ENCODE data around the gene RC3H2. TPM values are rescaled to one million over a fixed set of nuclear protein-coding genes. Genes with fewer than 3 reads are reported as not detected.
A peak's percentile ranks its signal among the peaks of the same experiment; 100 is the strongest.

Gene RC3H2
- total and polyA plus RNA-seq, 2 of the 13 experiments (the other 11 are each of a cell fraction or from before 2014, with no cell fraction given): 21.0 to 36.4 TPM

DNA sequence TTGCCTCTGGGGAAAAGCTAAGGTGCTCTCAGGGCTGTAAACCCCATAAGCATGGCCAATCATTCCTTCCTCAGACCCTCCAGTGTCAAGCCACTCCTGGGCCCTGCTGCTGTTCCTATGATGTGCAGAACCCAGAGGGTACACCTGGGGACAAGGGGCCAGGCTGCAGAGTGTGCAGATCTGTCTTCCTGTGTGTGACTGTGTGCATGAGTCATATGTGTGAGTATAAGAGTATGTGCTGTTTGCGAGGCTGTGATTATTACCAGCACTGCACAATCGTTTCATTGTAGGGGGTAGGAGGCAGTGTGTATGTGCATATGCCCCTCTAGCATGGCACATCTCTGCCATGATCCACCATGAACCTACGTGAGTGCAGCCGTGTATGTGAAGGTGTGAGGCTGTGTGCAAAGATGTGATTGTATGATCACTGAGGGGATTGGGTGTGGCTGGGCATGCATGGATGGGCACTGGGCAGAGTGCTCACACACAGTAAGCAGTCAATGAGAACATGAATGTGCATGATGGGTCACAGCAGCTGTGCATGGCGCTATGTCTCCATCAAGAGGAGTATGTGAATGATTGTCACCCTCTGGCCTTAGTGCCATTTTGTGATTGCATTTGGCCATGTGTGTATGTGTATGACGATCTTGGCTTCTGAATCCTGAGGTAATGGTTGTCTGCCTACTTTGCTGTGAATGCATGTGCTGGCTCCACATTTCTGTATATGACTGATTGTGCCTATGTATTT, 107.7 kb downstream of the RC3H2 start:
- FAIRE-seq (no peak), DNase-seq (ENCODE audit: low spot score) (no peak), ATAC-seq (no peak)
- no TSS peak for BruUV-seq (replicated peaks)
- POLR2A ChIA-PET: no interaction called here
- intact Hi-C loops (cut with micrococcal nuclease; ENCODE audit: unreplicated experiment) (no loop called here), in situ Hi-C loops (cut with HindIII; ENCODE audit: extremely low pct_ligation_motif_present, low pct_unique_long_range_greater_than_20kb) (no loop called here)
- H4K20me1 ChIP-seq (ENCODE audit: insufficient read depth, low read length): no peaks in the 10 kb centered on the region
- H3K27ac ChIP-seq (ENCODE audit: extremely low read length, insufficient read depth, low read length): no peak overlapping the region
- H3K79me2 ChIP-seq (ENCODE audit: insufficient read depth, low read length): no peaks in the 10 kb centered on the region
- no peak overlapping the region for H3K9ac ChIP-seq (ENCODE audit: insufficient read depth, low read depth, low read length)
- no peak overlapping the region for H3K4me2 ChIP-seq (ENCODE audit: low read depth, low read length)
- TF ChIP-seq MXD4 (CRISPR knock-in tag; IDR thresholded peaks at IDR 0.05) (no peak), IRX3 (CRISPR knock-in tag; IDR thresholded peaks at IDR 0.05; ENCODE audit: borderline replicate concordance, low read depth) (no peak), CHCHD3 (CRISPR knock-in tag; IDR thresholded peaks at IDR 0.05) (no peak), ZNF660 (CRISPR knock-in tag; IDR thresholded peaks at IDR 0.05; ENCODE audit: borderline replicate concordance, low read depth) (no peak)
- TF ChIP-seq, protein P1, sequence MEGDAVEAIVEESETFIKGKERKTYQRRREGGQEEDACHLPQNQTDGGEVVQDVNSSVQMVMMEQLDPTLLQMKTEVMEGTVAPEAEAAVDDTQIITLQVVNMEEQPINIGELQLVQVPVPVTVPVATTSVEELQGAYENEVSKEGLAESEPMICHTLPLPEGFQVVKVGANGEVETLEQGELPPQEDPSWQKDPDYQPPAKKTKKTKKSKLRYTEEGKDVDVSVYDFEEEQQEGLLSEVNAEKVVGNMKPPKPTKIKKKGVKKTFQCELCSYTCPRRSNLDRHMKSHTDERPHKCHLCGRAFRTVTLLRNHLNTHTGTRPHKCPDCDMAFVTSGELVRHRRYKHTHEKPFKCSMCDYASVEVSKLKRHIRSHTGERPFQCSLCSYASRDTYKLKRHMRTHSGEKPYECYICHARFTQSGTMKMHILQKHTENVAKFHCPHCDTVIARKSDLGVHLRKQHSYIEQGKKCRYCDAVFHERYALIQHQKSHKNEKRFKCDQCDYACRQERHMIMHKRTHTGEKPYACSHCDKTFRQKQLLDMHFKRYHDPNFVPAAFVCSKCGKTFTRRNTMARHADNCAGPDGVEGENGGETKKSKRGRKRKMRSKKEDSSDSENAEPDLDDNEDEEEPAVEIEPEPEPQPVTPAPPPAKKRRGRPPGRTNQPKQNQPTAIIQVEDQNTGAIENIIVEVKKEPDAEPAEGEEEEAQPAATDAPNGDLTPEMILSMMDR (CRISPR knock-in tag; IDR thresholded peaks at IDR 0.05): peak; percentile 16; the same call in 1 of the 2 replicates
- no peaks in the 10 kb centered on the region for H3K27me3 ChIP-seq (ENCODE audit: control insufficient read depth in 1 of 2, insufficient read depth in 2 of 2, low read length in 2 of 2)
- WGBS (ENCODE audit: low lambda C conversion rate): 14% methylated on average over 5 of the region's 6 CpGs
- no peaks in the 10 kb centered on the region for H3K9me3 ChIP-seq (ENCODE audit: low read length)
- no peaks in the 10 kb centered on the region for H3K36me3 ChIP-seq (replicated peaks in 1 of 2; ENCODE audit: control insufficient read depth in 1 of 2, insufficient read depth in 2 of 2, low read length in 2 of 2)
- no peak overlapping the region for H3K4me3 ChIP-seq (replicated peaks in 1 of 3; ENCODE audit: insufficient read depth in 1 of 3, low read depth in 2 of 3, low read length in 3 of 3)
- H2AFZ ChIP-seq (ENCODE audit: low read length): no peak overlapping the region
- CTCF ChIA-PET (ENCODE audit: low intra/inter-chr PET ratio, low total read pairs): no interaction called here
- H3K4me1 ChIP-seq (ENCODE audit: insufficient read depth, low read length): no peaks in the 10 kb centered on the region

Small RNA genes within 50 kb of the gene (small RNA-seq; reads per million reads assigned to genes)
- gene RNY1P15 (ENCODE audit: insufficient read depth in 2 of 3, insufficient read length in 3 of 3, low read depth in 2 of 3, low replicate concordance in 1 of 3) (0 reads per million in 3 experiments), gene SNORD90 (ENCODE audit: insufficient read depth in 2 of 3, insufficient read length in 3 of 3, low read depth in 2 of 3, low replicate concordance in 1 of 3) (113 to 755 (median 122) reads per million in 3 experiments)

Other genes starting within 250 kb of the RC3H2 start
- gene OR1B1, start 247.7 kb downstream of the RC3H2 start, total RNA-seq (2016; rRNA removed; fragmentation: Illumina TruSeq; extraction: Trizol): not detected in 2 replicates
- gene OR1B1, start 247.7 kb downstream of the RC3H2 start, polyA plus RNA-seq (2011; rRNA removed): not detected in 2 replicates
- gene OR1L1, start 243.6 kb downstream of the RC3H2 start, total RNA-seq (2016; rRNA removed; fragmentation: Illumina TruSeq; extraction: Trizol): not detected in 2 replicates
- gene OR1L1, start 243.6 kb downstream of the RC3H2 start, polyA plus RNA-seq (2011; rRNA removed): not detected in 2 replicates
- gene OR1L3, start 230.2 kb downstream of the RC3H2 start, total RNA-seq (2016; rRNA removed; fragmentation: Illumina TruSeq; extraction: Trizol): not detected in 2 replicates
- not detected in 2 replicates for gene OR1L3, start 230.2 kb downstream of the RC3H2 start, polyA plus RNA-seq (2011; rRNA removed)
- gene OR1L4, start 181.4 kb downstream of the RC3H2 start, total RNA-seq (2016; rRNA removed; fragmentation: Illumina TruSeq; extraction: Trizol): not detected in 2 replicates
- not detected in 2 replicates for gene OR1L4, start 181.4 kb downstream of the RC3H2 start, polyA plus RNA-seq (2011; rRNA removed)
- gene OR1L6, start 163.1 kb downstream of the RC3H2 start, total RNA-seq (2016; rRNA removed; fragmentation: Illumina TruSeq; extraction: Trizol): not detected in 2 replicates
- not detected in 2 replicates for gene OR1L6, start 163.1 kb downstream of the RC3H2 start, polyA plus RNA-seq (2011; rRNA removed)
- gene OR5C1, start 116.4 kb downstream of the RC3H2 start, total RNA-seq (2016; rRNA removed; fragmentation: Illumina TruSeq; extraction: Trizol): not detected in 2 replicates
- gene OR5C1, start 116.4 kb downstream of the RC3H2 start, polyA plus RNA-seq (2011; rRNA removed): not detected in 2 replicates
- not detected in 2 replicates for gene OR1K1, start 105.2 kb downstream of the RC3H2 start, total RNA-seq (2016; rRNA removed; fragmentation: Illumina TruSeq; extraction: Trizol)
- not detected in 2 replicates for gene OR1K1, start 105.2 kb downstream of the RC3H2 start, polyA plus RNA-seq (2011; rRNA removed)
- gene PDCL, start 76.8 kb downstream of the RC3H2 start, total RNA-seq (2016; rRNA removed; fragmentation: Illumina TruSeq; extraction: Trizol): 21.6 and 35.2 TPM in 2 replicates
- 4.8 and 6.1 TPM in 2 replicates for gene PDCL, start 76.8 kb downstream of the RC3H2 start, polyA plus RNA-seq (2011; rRNA removed)
- gene ZBTB6, start 8.0 kb upstream of the RC3H2 start, total RNA-seq (2016; rRNA removed; fragmentation: Illumina TruSeq; extraction: Trizol): 7.1 and 12.1 TPM in 2 replicates
- gene ZBTB6, start 8.0 kb upstream of the RC3H2 start, polyA plus RNA-seq (2011; rRNA removed): 3.1 and 3.7 TPM in 2 replicates
- gene ZBTB26, start 26.2 kb upstream of the RC3H2 start, total RNA-seq (2016; rRNA removed; fragmentation: Illumina TruSeq; extraction: Trizol): 4.5 and 5.6 TPM in 2 replicates
- 7.6 and 8.6 TPM in 2 replicates for gene ZBTB26, start 26.2 kb upstream of the RC3H2 start, polyA plus RNA-seq (2011; rRNA removed)
- 19.1 and 26.4 TPM in 2 replicates for gene RABGAP1, start 35.7 kb upstream of the RC3H2 start, total RNA-seq (2016; rRNA removed; fragmentation: Illumina TruSeq; extraction: Trizol)
- 16.8 and 19.3 TPM in 2 replicates for gene RABGAP1, start 35.7 kb upstream of the RC3H2 start, polyA plus RNA-seq (2011; rRNA removed)
- gene GPR21, start 128.3 kb upstream of the RC3H2 start, total RNA-seq (2016; rRNA removed; fragmentation: Illumina TruSeq; extraction: Trizol): 0.29 TPM in 1 of 2 replicates, not detected in the other
- 0.18 and 0.32 TPM in 2 replicates for gene GPR21, start 128.3 kb upstream of the RC3H2 start, polyA plus RNA-seq (2011; rRNA removed)